ENCODE measurements around the gene UROS. TPM values are rescaled to one million over a fixed set of nuclear protein-coding genes. Genes with fewer than 3 reads are reported as not detected.

UROS gene
- total RNA-seq, 1 donor: 93.7 TPM

- no peak for TF ChIP-seq CTCF (IDR thresholded peaks at IDR 0.05; ENCODE audit: insufficient read depth, low read depth, low read length)
- H3K4me3 ChIP-seq (ENCODE audit: low read depth, low read length): no peak overlapping the region
- no peak for DNase-seq (ENCODE audit: low read depth)
Measured at GRCh38 chr10:125778556-125778955, 44.5 kb downstream of the UROS start.

- no peak for DNase-seq (ENCODE audit: low read depth)
- no peak overlapping the region for H3K4me3 ChIP-seq (ENCODE audit: low read depth, low read length)
- no peak for TF ChIP-seq CTCF (IDR thresholded peaks at IDR 0.05; ENCODE audit: insufficient read depth, low read depth, low read length)
Measured at GRCh38 chr10:125777806-125778205, 45.3 kb downstream of the UROS start.

GRCh38 chr10:125775491-125776106, 47.5 kb downstream of the UROS start, which contains the start of gene MMP21:
MMP21 (minus strand) TSS chr10:125775821; CDS start chr10:125775821, 0 bp downstream.
- DNase-seq (ENCODE audit: low read depth): no peak
- no peak within 1 kb of the TSS for H3K4me3 ChIP-seq (ENCODE audit: low read depth, low read length)
- TF ChIP-seq CTCF (IDR thresholded peaks at IDR 0.05; ENCODE audit: insufficient read depth, low read depth, low read length): no peak

- DNase-seq (ENCODE audit: low read depth): no peak
- no peak for TF ChIP-seq CTCF (IDR thresholded peaks at IDR 0.05; ENCODE audit: insufficient read depth, low read depth, low read length)
Measured at GRCh38 chr10:125774581-125775191, 48.4 kb downstream of the UROS start.

GRCh38 chr10:125773687-125774543, 49.1 kb downstream of the UROS start:
- no peak overlapping the region for H3K4me3 ChIP-seq (ENCODE audit: low read depth, low read length)
- TF ChIP-seq CTCF (IDR thresholded peaks at IDR 0.05; ENCODE audit: insufficient read depth, low read depth, low read length): no peak
- DNase-seq (ENCODE audit: low read depth): no peak

More at GRCh38 chr10:125774581-125775191, 48.4 kb downstream of the UROS start:
- no peak overlapping the region for H3K4me3 ChIP-seq (ENCODE audit: low read depth, low read length)

GRCh38 chr10:125772864-125773180, 50.2 kb downstream of the UROS start:
- no peak for DNase-seq (ENCODE audit: low read depth)
- H3K4me3 ChIP-seq (ENCODE audit: low read depth, low read length): no peak overlapping the region
- TF ChIP-seq CTCF (IDR thresholded peaks at IDR 0.05; ENCODE audit: insufficient read depth, low read depth, low read length): no peak
